HepG2 (cell line): Measurements from ENCODE around the gene RTEL1. TPM values are rescaled to one million over a fixed set of nuclear protein-coding genes. Genes with fewer than 3 reads are reported as not detected.

ENCODE experiments used
- KDM5A ChIP-seq: fragments of 200-600 bp; sonication (generic); IDR thresholded peaks from 2 replicates; pipeline ENCODE4 v1.7.0; 2018; ENCODE audit warnings: antibody characterized with exemption, mild to moderate bottlenecking, low read length, borderline replicate concordance
- MAFF ChIP-seq: IDR thresholded peaks from 2 replicates; pipeline ENCODE4 v1.6.1; 2011; ENCODE audit warnings: low read depth, low read length, improper control_type of control experiment
- MED8 ChIP-seq: sonication (generic); formaldehyde crosslinking; IDR thresholded peaks from 2 replicates; pipeline ENCODE4 v1.8.1; 2023; ENCODE audit warnings: mild to moderate bottlenecking, missing genetic modification reagents; ENCODE audit not compliant: insufficient replicate concordance
- MIER2 ChIP-seq: IDR thresholded peaks from 2 replicates; pipeline ENCODE4 v1.6.1; 2016; ENCODE audit warnings: missing biosample characterization, missing genetic modification reagents
- POLR2A ChIP-seq, 2 experiments: IDR thresholded peaks; 2 replicates each; pipeline ENCODE4 v1.6.1; 2011; ENCODE audit warnings: low read depth in 2 of 2, low read length in 2 of 2, mild to moderate bottlenecking in 1 of 2, moderate library complexity in 1 of 2; ENCODE audit not compliant: insufficient read depth in 1 of 2
- SALL2 ChIP-seq: sonication (generic); formaldehyde crosslinking; IDR thresholded peaks from 2 replicates; pipeline ENCODE4 v1.8.1; 2023; ENCODE audit warnings: mild to moderate bottlenecking, missing genetic modification reagents, inconsistent platforms
- STAT5B ChIP-seq: sonication (generic); formaldehyde crosslinking; IDR thresholded peaks from 2 replicates; pipeline ENCODE4 v1.4.0; 2020; ENCODE audit warnings: missing genetic modification reagents
- ZBTB2 ChIP-seq: sonication (generic); formaldehyde crosslinking; IDR thresholded peaks from 2 replicates; pipeline ENCODE4 v1.8.0; 2022; ENCODE audit warnings: low read depth, missing genetic modification reagents
- ZBTB37 ChIP-seq: sonication (generic); formaldehyde crosslinking; IDR thresholded peaks from 2 replicates; pipeline ENCODE4 v1.4.0; 2020; ENCODE audit warnings: mild to moderate bottlenecking, missing genetic modification reagents
- ZFP90 ChIP-seq: sonication (generic); formaldehyde crosslinking; IDR thresholded peaks from 2 replicates; pipeline ENCODE4 v1.8.0; 2022; ENCODE audit warnings: missing genetic modification reagents, mild to moderate bottlenecking, inconsistent platforms, borderline replicate concordance
- ZNF280D ChIP-seq: sonication (generic); formaldehyde crosslinking; IDR thresholded peaks from 2 replicates; pipeline ENCODE4 v1.5.1; 2020; ENCODE audit warnings: mild to moderate bottlenecking, missing genetic modification reagents
- ZNF331 ChIP-seq: sonication (generic); formaldehyde crosslinking; IDR thresholded peaks from 2 replicates; pipeline ENCODE4 v1.4.0; 2020; ENCODE audit warnings: missing genetic modification reagents
- ZNF572 ChIP-seq: sonication (generic); formaldehyde crosslinking; IDR thresholded peaks from 2 replicates; pipeline ENCODE4 v1.5.1; 2020; ENCODE audit warnings: mild to moderate bottlenecking, missing genetic modification reagents
- ZNF619 ChIP-seq: sonication (generic); formaldehyde crosslinking; IDR thresholded peaks from 2 replicates; pipeline ENCODE4 v1.4.0; 2020; ENCODE audit warnings: mild to moderate bottlenecking, missing genetic modification reagents
- polyA plus RNA-seq, 8 experiments: library from polyadenylated mRNA; depleted of rRNA in 3 of 8; stranded (reverse) in 7 of 8; unstranded in 1 of 8; fragments of >200 nt; fragmentation: Illumina TruSeq in 4 of 8; extraction: Trizol in 4 of 8; gene quantifications; 2 replicates each; pipeline versions ENCODE4 v1.2.1 to v1.2.3, GENCODE V29; 2011 to 2016; ENCODE audit warnings: low read depth in 4 of 8, missing spikeins in 1 of 8, mixed read lengths in 1 of 8; ENCODE audit not compliant: insufficient read depth in 1 of 8
- total RNA-seq, 5 experiments: library from RNA; depleted of rRNA; stranded (reverse); fragments of >200 nt; fragmentation: Illumina TruSeq; extraction: Trizol; gene quantifications; 2 replicates each; pipeline ENCODE4 v1.2.3, GENCODE V29; 2016; ENCODE audit warnings: low read depth in 1 of 5
- TF ChIP-seq, protein P1 (sequence below): sonication (generic); formaldehyde crosslinking; IDR thresholded peaks from 2 replicates; pipeline ENCODE4 v1.8.0; 2022; ENCODE audit warnings: missing genetic modification reagents, mild to moderate bottlenecking, borderline replicate concordance
- TF ChIP-seq, protein P2 (sequence below): sonication (generic); formaldehyde crosslinking; IDR thresholded peaks from 2 replicates; pipeline ENCODE4 v1.5.1; 2020; ENCODE audit warnings: missing genetic modification reagents, mild to moderate bottlenecking, borderline replicate concordance
- TF ChIP-seq, protein P3 (sequence below): sonication (generic); formaldehyde crosslinking; IDR thresholded peaks from 2 replicates; pipeline ENCODE4 v1.5.0; 2020; ENCODE audit warnings: missing genetic modification reagents

Gene RTEL1
- total and polyA plus RNA-seq, 2 of the 13 experiments (the other 11 are each of a cell fraction or from before 2014, with no cell fraction given): 21.8 to 36.4 TPM

GRCh38 chr20:63696628-63697356 lies 38.7 kb downstream of the RTEL1 start, which contains the start of gene TNFRSF6B (continued):
- TF ChIP-seq ZBTB37 (CRISPR knock-in tag) (no peak), ZFP90 (CRISPR knock-in tag) (0 out of 2 replicates have a peak, but pooled peaks have one; percentile 64), ZNF331 (peak; percentile 38; the same call in 1 of the 2 replicates), KDM5A (no peak), MIER2 (CRISPR knock-in tag) (peak; percentile 40; the same call in 1 of the 2 replicates), POLR2A (IDR thresholded peaks at IDR 0.05; ENCODE audit: insufficient read depth in 1 of 2, low read depth in 2 of 2, low read length in 2 of 2) (peak in 1 of 2 experiments; percentile 58), STAT5B (CRISPR knock-in tag) (no peak), ZNF572 (CRISPR knock-in tag) (peak; percentile 3; the same call in 1 of the 2 replicates), ZBTB2 (CRISPR knock-in tag) (peak; percentile 48; the same call in 1 of the 2 replicates), ZNF280D (CRISPR knock-in tag) (peak; percentile 88), MED8 (CRISPR knock-in tag) (peak; percentile 65), MAFF (no peak), SALL2 (peak; percentile 69; the same call in 1 of the 2 replicates), ZNF619 (peak; percentile 55; the same call in 1 of the 2 replicates)
- TF ChIP-seq, protein P1, sequence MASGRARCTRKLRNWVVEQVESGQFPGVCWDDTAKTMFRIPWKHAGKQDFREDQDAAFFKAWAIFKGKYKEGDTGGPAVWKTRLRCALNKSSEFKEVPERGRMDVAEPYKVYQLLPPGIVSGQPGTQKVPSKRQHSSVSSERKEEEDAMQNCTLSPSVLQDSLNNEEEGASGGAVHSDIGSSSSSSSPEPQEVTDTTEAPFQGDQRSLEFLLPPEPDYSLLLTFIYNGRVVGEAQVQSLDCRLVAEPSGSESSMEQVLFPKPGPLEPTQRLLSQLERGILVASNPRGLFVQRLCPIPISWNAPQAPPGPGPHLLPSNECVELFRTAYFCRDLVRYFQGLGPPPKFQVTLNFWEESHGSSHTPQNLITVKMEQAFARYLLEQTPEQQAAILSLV (CRISPR knock-in tag): peak; percentile 69; the same call in 1 of the 2 replicates
- TF ChIP-seq, protein P2, sequence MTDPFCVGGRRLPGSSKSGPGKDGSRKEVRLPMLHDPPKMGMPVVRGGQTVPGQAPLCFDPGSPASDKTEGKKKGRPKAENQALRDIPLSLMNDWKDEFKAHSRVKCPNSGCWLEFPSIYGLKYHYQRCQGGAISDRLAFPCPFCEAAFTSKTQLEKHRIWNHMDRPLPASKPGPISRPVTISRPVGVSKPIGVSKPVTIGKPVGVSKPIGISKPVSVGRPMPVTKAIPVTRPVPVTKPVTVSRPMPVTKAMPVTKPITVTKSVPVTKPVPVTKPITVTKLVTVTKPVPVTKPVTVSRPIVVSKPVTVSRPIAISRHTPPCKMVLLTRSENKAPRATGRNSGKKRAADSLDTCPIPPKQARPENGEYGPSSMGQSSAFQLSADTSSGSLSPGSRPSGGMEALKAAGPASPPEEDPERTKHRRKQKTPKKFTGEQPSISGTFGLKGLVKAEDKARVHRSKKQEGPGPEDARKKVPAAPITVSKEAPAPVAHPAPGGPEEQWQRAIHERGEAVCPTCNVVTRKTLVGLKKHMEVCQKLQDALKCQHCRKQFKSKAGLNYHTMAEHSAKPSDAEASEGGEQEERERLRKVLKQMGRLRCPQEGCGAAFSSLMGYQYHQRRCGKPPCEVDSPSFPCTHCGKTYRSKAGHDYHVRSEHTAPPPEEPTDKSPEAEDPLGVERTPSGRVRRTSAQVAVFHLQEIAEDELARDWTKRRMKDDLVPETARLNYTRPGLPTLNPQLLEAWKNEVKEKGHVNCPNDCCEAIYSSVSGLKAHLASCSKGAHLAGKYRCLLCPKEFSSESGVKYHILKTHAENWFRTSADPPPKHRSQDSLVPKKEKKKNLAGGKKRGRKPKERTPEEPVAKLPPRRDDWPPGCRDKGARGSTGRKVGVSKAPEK: peak; percentile 50; the same call in 1 of the 2 replicates
- TF ChIP-seq, protein P3, sequence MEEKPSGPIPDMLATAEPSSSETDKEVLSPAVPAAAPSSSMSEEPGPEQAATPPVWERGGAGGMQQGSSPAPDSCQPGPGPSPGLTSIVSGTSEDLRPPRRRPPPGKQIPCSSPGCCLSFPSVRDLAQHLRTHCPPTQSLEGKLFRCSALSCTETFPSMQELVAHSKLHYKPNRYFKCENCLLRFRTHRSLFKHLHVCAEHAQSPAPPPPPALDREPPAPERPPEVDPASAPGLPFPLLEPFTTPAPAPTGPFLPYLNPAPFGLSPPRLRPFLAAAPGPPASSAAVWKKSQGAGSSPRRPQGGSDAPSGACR (CRISPR knock-in tag): peak; percentile 65
